Keratinocyte (primary cell): Measurements from ENCODE around the gene KHSRP. TPM values are rescaled to one million over a fixed set of nuclear protein-coding genes. Genes with fewer than 3 reads are reported as not detected.
A peak's percentile ranks its signal among the peaks of the same experiment; 100 is the strongest.

Experiments used
- DNase-seq: peaks from one replicate; pipeline ENCODE4 v3.0.0-alpha.2; 2011; ENCODE audit warnings: low read depth, missing footprints, low spot score
- FAIRE-seq: peaks from 2 replicates; lab custom pipeline; 2011; peaks lifted over from hg19 to GRCh38; lab: Jason Lieb, UNC
- H2AFZ ChIP-seq: 2 replicates; pipeline ENCODE4 v1.6.0; 2012; ENCODE audit warnings: low read length, control low read depth, inconsistent platforms; ENCODE audit not compliant: control insufficient read depth
- H3K27ac ChIP-seq: 2 replicates; pipeline ENCODE4 v1.5.1; 2011; ENCODE audit warnings: low read length; ENCODE audit not compliant: control insufficient read depth, insufficient read depth
- H3K27me3 ChIP-seq: 3 replicates; pipeline ENCODE4 v1.6.0; 2011; ENCODE audit warnings: low read length; ENCODE audit not compliant: control insufficient read depth, insufficient read depth; ENCODE audit errors: extremely low read depth
- H3K36me3 ChIP-seq, 2 experiments: 2 replicates in 1 of 2; 3 replicates in 1 of 2; pipeline ENCODE4 v1.5.1; 2011; ENCODE audit warnings: low read length in 2 of 2, mild to moderate bottlenecking in 1 of 2; ENCODE audit not compliant: control insufficient read depth in 2 of 2, insufficient read depth in 2 of 2; ENCODE audit errors: extremely low read depth in 1 of 2
- H3K4me1 ChIP-seq: 3 replicates; pipeline ENCODE4 v1.5.1; 2011; ENCODE audit warnings: low read length; ENCODE audit not compliant: control insufficient read depth, insufficient read depth; ENCODE audit errors: extremely low read depth
- H3K4me2 ChIP-seq: 3 replicates; pipeline ENCODE4 v1.6.0; 2011; ENCODE audit warnings: low read depth, low read length; ENCODE audit not compliant: control insufficient read depth, insufficient read depth; ENCODE audit errors: extremely low read depth
- H3K4me3 ChIP-seq, 3 experiments: fragments of 200-600 bp in 1 of 3; sonication (generic) in 1 of 3; 2 replicates in 2 of 3; 3 replicates in 1 of 3; pipeline ENCODE4 v1.5.1; 2011 to 2016; ENCODE audit warnings: low read length in 3 of 3, mild to moderate bottlenecking in 3 of 3, control low read depth in 2 of 3, inconsistent platforms in 1 of 3, low read depth in 1 of 3, mixed read lengths in 1 of 3, mixed run types in 1 of 3, moderate library complexity in 1 of 3; ENCODE audit not compliant: control insufficient read depth in 2 of 3, insufficient read depth in 2 of 3; ENCODE audit errors: extremely low read depth in 1 of 3
- H3K79me2 ChIP-seq: 2 replicates; pipeline ENCODE4 v1.6.0; 2012; ENCODE audit warnings: low read length; ENCODE audit not compliant: control insufficient read depth, insufficient read depth
- H3K9ac ChIP-seq: 3 replicates; pipeline ENCODE4 v1.6.0; 2011; ENCODE audit warnings: low read length; ENCODE audit not compliant: control insufficient read depth, insufficient read depth; ENCODE audit errors: extremely low read depth
- H3K9me1 ChIP-seq: 3 replicates; pipeline ENCODE4 v1.6.0; 2011; ENCODE audit warnings: low read length; ENCODE audit not compliant: control insufficient read depth, insufficient read depth; ENCODE audit errors: extremely low read depth
- H3K9me3 ChIP-seq: 2 replicates; pipeline ENCODE4 v1.5.1; 2012; ENCODE audit warnings: low read depth, low read length; ENCODE audit not compliant: control insufficient read depth
- H4K20me1 ChIP-seq: 3 replicates; pipeline ENCODE4 v1.6.0; 2011; ENCODE audit warnings: low read length; ENCODE audit not compliant: control insufficient read depth, insufficient read depth; ENCODE audit errors: extremely low read depth
- CTCF ChIP-seq, 3 experiments: IDR thresholded peaks in 1 of 3; conservative IDR thresholded peaks in 1 of 3; optimal IDR thresholded peaks in 1 of 3; 2 replicates in 2 of 3; 3 replicates in 1 of 3; pipeline versions ENCODE3 to v1.5.1; 2011; ENCODE audit warnings: low read length in 3 of 3, mild to moderate bottlenecking in 3 of 3, moderate library complexity in 2 of 3, control low read depth in 1 of 3, inconsistent platforms in 1 of 3; ENCODE audit not compliant: insufficient read depth in 2 of 3; ENCODE audit errors: extremely low read depth in 1 of 3
- EZH2 ChIP-seq: IDR thresholded peaks from one replicate; pipeline ENCODE4 v1.6.1; 2012; ENCODE audit warnings: inconsistent platforms, mild to moderate bottlenecking, low read length, moderate library complexity
- dilution Hi-C: fragments of 300-500 bp; cut with MboI; formaldehyde crosslinking; loops from one replicate; pipeline ENCODE4 v1.7.0; 2020; ENCODE audit warnings: low sequenced_read_pairs; ENCODE audit not compliant: extremely low pct_ligation_motif_present
- polyA minus RNA-seq, 3 experiments: library from RNA; depleted of rRNA, polyadenylated mRNA; stranded (reverse); fragments of >200 nt; gene quantifications; 1 replicate in 1 of 3; 2 replicates in 1 of 3; 3 replicates in 1 of 3; pipeline ENCODE4 v1.2.3, GENCODE V29; 2011
- polyA plus RNA-seq, 5 experiments: library from polyadenylated mRNA; depleted of rRNA in 3 of 5; stranded (reverse) in 3 of 5; stranded (forward) in 1 of 5; unstranded in 1 of 5; fragments of >200 nt; gene quantifications; 1 replicate in 1 of 5; 2 replicates in 3 of 5; 3 replicates in 1 of 5; pipeline versions ENCODE4 v1.2.1 to v1.2.3, GENCODE V29; 2011 to 2012; ENCODE audit warnings: missing spikeins in 2 of 5, low read depth in 1 of 5, low replicate concordance in 1 of 5

Gene KHSRP
- polyA plus RNA-seq (41.8 to 98.9 TPM (median 56.6 TPM) in 3 replicates), polyA minus RNA-seq (45.7 to 177 TPM (median 74.0 TPM) in 3 replicates)
- 63.9 TPM for polyA plus RNA-seq (2011; ENCODE audit: low read depth)
- 40.0 and 74.7 TPM in 2 replicates for polyA plus RNA-seq (2011; cell fraction: cytosol; rRNA removed)
- 54.9 and 65.9 TPM in 2 replicates for polyA plus RNA-seq (2011; cell fraction: nucleus; rRNA removed)
- 61.2 and 244 TPM in 2 replicates for polyA plus RNA-seq (2012; ENCODE audit: low replicate concordance)
- 141 TPM for polyA minus RNA-seq (2011; cell fraction: cytosol; rRNA and poly(A)+ RNA removed)
- polyA minus RNA-seq (2011; cell fraction: nucleus; rRNA and poly(A)+ RNA removed), result 60.2 and 75.5 TPM in 2 replicates

- peaks cover 14% of the 10 kb centered on the region for H4K20me1 ChIP-seq
- peaks cover 12 to 28% of the 10 kb centered on the region in 2 experiments for H3K36me3 ChIP-seq
- peak within 1 kb of the TSS; percentile 91 for H3K4me2 ChIP-seq
- peak within 1 kb of the TSS; percentile 81 to 94 (median 90) for H3K4me3 ChIP-seq
- H3K27me3 ChIP-seq, result no peaks in the 10 kb centered on the region
- dilution Hi-C loops, result no loop called here
- TF ChIP-seq EZH2, result no peak
- TF ChIP-seq CTCF (optimal IDR thresholded peaks at IDR 0.05 in 1 of 3, IDR thresholded peaks at IDR 0.05 in 1 of 3, conservative IDR thresholded peaks at IDR 0.05 in 1 of 3; ENCODE audit: extremely low read depth in 1 of 3, insufficient read depth in 2 of 3, low read length in 3 of 3), result no peak
- H3K4me1 ChIP-seq, result peaks cover 11% of the 10 kb centered on the region
- H2AFZ ChIP-seq, result peak within 1 kb of the TSS; percentile 74
- peaks cover 2% of the 10 kb centered on the region for H3K9me1 ChIP-seq
- DNase-seq (no peak), FAIRE-seq (no peak)
- no peaks in the 10 kb centered on the region for H3K9me3 ChIP-seq
- H3K9ac ChIP-seq, result peak within 1 kb of the TSS; percentile 91
- peak within 1 kb of the TSS; percentile 69 for H3K27ac ChIP-seq
- H3K79me2 ChIP-seq, result peaks cover 49% of the 10 kb centered on the region
Measured at GRCh38 chr19:6424195-6424938, at the start of gene KHSRP. Gene KHSRP (minus strand): TSS chr19:6424811. CDS start chr19:6424701, 110 bp downstream.

- H3K4me2 ChIP-seq, result no peak overlapping the region
- H3K79me2 ChIP-seq, result no peaks in the 10 kb centered on the region
- H3K36me3 ChIP-seq, result no peaks in the 10 kb centered on the region
- no peak overlapping the region for H3K4me3 ChIP-seq
- no peak for TF ChIP-seq CTCF (optimal IDR thresholded peaks at IDR 0.05 in 1 of 3, IDR thresholded peaks at IDR 0.05 in 1 of 3, conservative IDR thresholded peaks at IDR 0.05 in 1 of 3; ENCODE audit: extremely low read depth in 1 of 3, insufficient read depth in 2 of 3, low read length in 3 of 3)
- TF ChIP-seq EZH2, result no peak
- peaks cover 5% of the 10 kb centered on the region for H3K4me1 ChIP-seq
- H3K27me3 ChIP-seq, result peaks cover 12% of the 10 kb centered on the region
- DNase-seq, result no peak
- H3K9ac ChIP-seq, result no peak overlapping the region
- H3K9me3 ChIP-seq, result no peaks in the 10 kb centered on the region
- no peak for FAIRE-seq
- dilution Hi-C loops, result no loop called here
- no peak overlapping the region for H3K27ac ChIP-seq
- H4K20me1 ChIP-seq, result no peaks in the 10 kb centered on the region
- H3K9me1 ChIP-seq, result no peaks in the 10 kb centered on the region
- no peak overlapping the region for H2AFZ ChIP-seq
Measured at GRCh38 chr19:6473647-6474046, 49.0 kb upstream of the KHSRP start.
